H9 (cell line): ENCODE data around the gene MSANTD1. TPM values are rescaled to one million over a fixed set of nuclear protein-coding genes. Genes with fewer than 3 reads are reported as not detected.

Source experiments
- DNase-seq: peaks from one replicate; pipeline ENCODE4 v3.0.0-alpha.2; 2017
- H2AFZ ChIP-seq: one replicate; pipeline ENCODE4 v1.6.1; 2013; ENCODE audit warnings: mild to moderate bottlenecking, low read length, control low read depth, moderate library complexity
- H2AK5ac ChIP-seq: 2 replicates; pipeline ENCODE4 v1.6.1; 2013; ENCODE audit warnings: low read length, control low read depth, mixed read lengths; ENCODE audit not compliant: insufficient read length
- H2BK120ac ChIP-seq: one replicate; pipeline ENCODE4 v1.6.1; 2013; ENCODE audit warnings: low read depth, mild to moderate bottlenecking, low read length, control low read depth, inconsistent platforms; ENCODE audit not compliant: poor library complexity, severe bottlenecking
- H2BK12ac ChIP-seq: 2 replicates; pipeline ENCODE4 v1.6.1; 2013; ENCODE audit warnings: low read length, control low read depth, mixed read lengths, low read depth; ENCODE audit not compliant: insufficient read length
- H2BK15ac ChIP-seq: 2 replicates; pipeline ENCODE4 v1.6.1; 2013; ENCODE audit warnings: low read depth, low read length, control low read depth
- H2BK20ac ChIP-seq: one replicate; pipeline ENCODE4 v1.6.1; 2013; ENCODE audit warnings: low read depth, mild to moderate bottlenecking, low read length, control low read depth, inconsistent platforms; ENCODE audit not compliant: poor library complexity, severe bottlenecking
- H2BK5ac ChIP-seq: 2 replicates; pipeline ENCODE4 v1.6.1; 2013; ENCODE audit warnings: low read length, control low read depth, mixed read lengths; ENCODE audit not compliant: insufficient read length
- H3K14ac ChIP-seq: 2 replicates; pipeline ENCODE4 v1.6.1; 2013; ENCODE audit warnings: low read length, control low read depth; ENCODE audit not compliant: insufficient read depth
- H3K18ac ChIP-seq: 2 replicates; pipeline ENCODE4 v1.6.1; 2013; ENCODE audit warnings: low read depth, mild to moderate bottlenecking, mixed read lengths, low read length, control low read depth; ENCODE audit not compliant: insufficient read length
- H3K23ac ChIP-seq: 2 replicates; pipeline ENCODE4 v1.6.1; 2013; ENCODE audit warnings: low read length, control low read depth, mixed read lengths, low read depth; ENCODE audit not compliant: insufficient read length
- H3K23me2 ChIP-seq: 2 replicates; pipeline ENCODE4 v1.6.1; 2013; ENCODE audit warnings: low read depth, mild to moderate bottlenecking, mixed read lengths, low read length, control low read depth; ENCODE audit not compliant: insufficient read length, poor library complexity, severe bottlenecking
- H3K27ac ChIP-seq: 2 replicates; pipeline ENCODE4 v1.5.1; 2013; ENCODE audit warnings: low read length, control low read depth, mixed read lengths, low read depth; ENCODE audit not compliant: insufficient read length
- H3K27me3 ChIP-seq: 2 replicates; pipeline ENCODE4 v1.6.1; 2013; ENCODE audit warnings: low read length, control low read depth, inconsistent platforms; ENCODE audit not compliant: insufficient read depth
- H3K4ac ChIP-seq: 2 replicates; pipeline ENCODE4 v1.6.1; 2013; ENCODE audit warnings: low read depth, mild to moderate bottlenecking, control low read depth, inconsistent platforms, low read length, moderate library complexity
- H3K4me1 ChIP-seq: 2 replicates; pipeline ENCODE4 v1.6.1; 2013; ENCODE audit warnings: low read length, control low read depth, inconsistent platforms; ENCODE audit not compliant: insufficient read depth
- H3K4me2 ChIP-seq: 2 replicates; pipeline ENCODE4 v1.6.1; 2013; ENCODE audit warnings: low read length, control low read depth, mixed read lengths; ENCODE audit not compliant: insufficient read length, insufficient read depth
- H3K56ac ChIP-seq: 2 replicates; pipeline ENCODE4 v1.6.1; 2013; ENCODE audit warnings: low read depth, mild to moderate bottlenecking, mixed read lengths, low read length, control low read depth; ENCODE audit not compliant: insufficient read length
- H3K79me1 ChIP-seq: 2 replicates; pipeline ENCODE4 v1.6.1; 2013; ENCODE audit warnings: low read depth, mild to moderate bottlenecking, moderate library complexity, low read length, control low read depth, inconsistent platforms; ENCODE audit not compliant: insufficient read depth, poor library complexity, severe bottlenecking
- H3K79me2 ChIP-seq: 2 replicates; pipeline ENCODE4 v1.6.1; 2013; ENCODE audit warnings: low read length, control low read depth, inconsistent platforms; ENCODE audit not compliant: insufficient read depth
- H3K9ac ChIP-seq: 2 replicates; pipeline ENCODE4 v1.6.1; 2013; ENCODE audit warnings: low read length, control low read depth, mixed read lengths; ENCODE audit not compliant: insufficient read length; ENCODE audit errors: extremely low read depth
- H3K9me3 ChIP-seq: one replicate; pipeline ENCODE4 v1.6.1; 2013; ENCODE audit warnings: low read depth, low read length, inconsistent platforms; ENCODE audit not compliant: control insufficient read depth
- H3T11ph ChIP-seq: one replicate; pipeline ENCODE4 v1.6.1; 2013; ENCODE audit warnings: mild to moderate bottlenecking, low read length, control low read depth, inconsistent platforms
- H4K20me1 ChIP-seq: one replicate; pipeline ENCODE4 v1.6.1; 2013; ENCODE audit not compliant: control insufficient read depth, insufficient read length, insufficient read depth
- H4K5ac ChIP-seq: 2 replicates; pipeline ENCODE4 v1.6.1; 2013; ENCODE audit warnings: low read depth, mild to moderate bottlenecking, mixed read lengths, low read length, control low read depth; ENCODE audit not compliant: insufficient read length
- H4K8ac ChIP-seq: replicated peaks from 2 replicates; pipeline ENCODE4 v1.6.1; 2013; ENCODE audit warnings: low read length, control low read depth, mixed read lengths, low read depth; ENCODE audit not compliant: insufficient read length
- H4K91ac ChIP-seq: 2 replicates; pipeline ENCODE4 v1.6.1; 2013; ENCODE audit warnings: low read depth, mild to moderate bottlenecking, moderate library complexity, mixed read lengths, low read length, control low read depth; ENCODE audit not compliant: insufficient read length
- H3K27ac Mint-ChIP-seq, 3 experiments: 2 replicates in 2 of 3; 3 replicates in 1 of 3; pipeline ENCODE4 v1.8.0; 2020 to 2021; ENCODE audit warnings: mixed read lengths in 3 of 3, mild to moderate bottlenecking in 1 of 3, moderate library complexity in 1 of 3
- H3K27me3 Mint-ChIP-seq: 2 replicates; pipeline ENCODE4 v1.8.0; 2021; ENCODE audit warnings: low read depth, mild to moderate bottlenecking, moderate library complexity, mixed read lengths
- H3K36me3 Mint-ChIP-seq, 3 experiments: 2 replicates in 2 of 3; 3 replicates in 1 of 3; pipeline ENCODE4 v1.8.0; 2020 to 2021; ENCODE audit warnings: low read depth in 3 of 3, mixed read lengths in 3 of 3; ENCODE audit not compliant: insufficient read depth in 1 of 3
- H3K4me1 Mint-ChIP-seq, 2 experiments: 2 replicates each; pipeline ENCODE4 v1.8.0; 2020; ENCODE audit warnings: mixed read lengths in 2 of 2
- H3K4me3 Mint-ChIP-seq, 2 experiments: 2 replicates in 1 of 2; 3 replicates in 1 of 2; pipeline ENCODE4 v1.8.0; 2020 to 2021; ENCODE audit warnings: mild to moderate bottlenecking in 2 of 2, mixed read lengths in 2 of 2, moderate library complexity in 1 of 2
- H3K9me3 Mint-ChIP-seq, 2 experiments: 2 replicates in 1 of 2; 3 replicates in 1 of 2; pipeline ENCODE4 v1.8.0; 2020; ENCODE audit warnings: mild to moderate bottlenecking in 2 of 2, mixed read lengths in 2 of 2, moderate library complexity in 1 of 2
- CTCF ChIP-seq: fragments of 200-600 bp; sonication (generic); conservative IDR thresholded peaks from 3 replicates; pipeline ENCODE4 v1.8.0; 2021; ENCODE audit warnings: antibody characterized with exemption, mild to moderate bottlenecking
- WGBS: extraction: QIAGEN DNeasy Blood & Tissue Kit; methylation state at CpG from one replicate; pipeline ENCODE4 v1.1.7; 2013; ENCODE audit warnings: missing lambda C conversion rate, low lambda C conversion rate, mixed read lengths; ENCODE audit not compliant: insufficient read length; ENCODE audit errors: extremely low coverage; 5-methylcytosine and 5-hydroxymethylcytosine counted together
- total RNA-seq: library from RNA; stranded (reverse); gene quantifications from 2 replicates; pipeline ENCODE4 v1.2.1, GENCODE V29; 2021

MSANTD1 gene
- total RNA-seq, 1 experiment from 2014 or later: 0.83 TPM

GRCh38 chr4:3284734-3285557 is 36.0 kb downstream of the MSANTD1 start:
- Histone ChIP-seq H4K20me1 (no peaks in the 10 kb centered on the region), H3K9ac (no peak overlapping the region), H3K9me3 (no peaks in the 10 kb centered on the region), H2BK15ac (no peak overlapping the region), H3K79me2 (no peaks in the 10 kb centered on the region), H3K4me1 (no peaks in the 10 kb centered on the region), H3K27ac (no peak overlapping the region), H3K23ac (no peak overlapping the region), H3K14ac (no peak overlapping the region), H3K18ac (no peak overlapping the region), H3T11ph (no peak overlapping the region), H4K5ac (no peak overlapping the region), H3K4ac (no peak overlapping the region), H2BK12ac (no peak overlapping the region), H4K8ac (no peak overlapping the region), H2AK5ac (no peak overlapping the region), H2BK5ac (no peak overlapping the region), H2BK20ac (no peak overlapping the region), H3K4me2 (no peak overlapping the region), H2BK120ac (no peak overlapping the region), H2AFZ (no peak overlapping the region), H3K27me3 (no peaks in the 10 kb centered on the region), H4K91ac (no peak overlapping the region), H3K79me1 (no peaks in the 10 kb centered on the region), H3K23me2 (no peaks in the 10 kb centered on the region), H3K56ac (no peak overlapping the region)
- peaks cover 0 to 3% of the 10 kb centered on the region in 2 experiments; a peak in 1 of 4 replicates for H3K4me1 Mint-ChIP-seq
- H3K27ac Mint-ChIP-seq: no peak overlapping the region
- WGBS: no CpG with 5 or more reads among the region's 24 CpGs
- no peak for TF ChIP-seq CTCF
- no peak overlapping the region for H3K4me3 Mint-ChIP-seq
- peaks cover 13 to 14% of the 10 kb centered on the region in 2 experiments; a peak in 4 of 5 replicates for H3K9me3 Mint-ChIP-seq
- peaks cover 43% of the 10 kb centered on the region for H3K27me3 Mint-ChIP-seq
- peaks cover 0 to 6% (median 3%) of the 10 kb centered on the region in 3 experiments; a peak in 3 of 7 replicates for H3K36me3 Mint-ChIP-seq
- DNase-seq: no peak
